GM23338 (cell line): ENCODE measurements around the gene NBAS.

Experiments used
- ZNF331 ChIP-seq: fragments of 250-450 bp; sonication (Bioruptor Pico); IDR thresholded peaks from 2 replicates; pipeline ENCODE4 v1.5.0; 2020; ENCODE audit warnings: low read depth, mild to moderate bottlenecking, moderate library complexity
- TF ChIP-seq, protein P1 (sequence below): IDR thresholded peaks from one replicate; pipeline ENCODE4 v1.6.1; 2018; ENCODE audit warnings: antibody characterized with exemption; ENCODE audit not compliant: unreplicated experiment

DNA sequence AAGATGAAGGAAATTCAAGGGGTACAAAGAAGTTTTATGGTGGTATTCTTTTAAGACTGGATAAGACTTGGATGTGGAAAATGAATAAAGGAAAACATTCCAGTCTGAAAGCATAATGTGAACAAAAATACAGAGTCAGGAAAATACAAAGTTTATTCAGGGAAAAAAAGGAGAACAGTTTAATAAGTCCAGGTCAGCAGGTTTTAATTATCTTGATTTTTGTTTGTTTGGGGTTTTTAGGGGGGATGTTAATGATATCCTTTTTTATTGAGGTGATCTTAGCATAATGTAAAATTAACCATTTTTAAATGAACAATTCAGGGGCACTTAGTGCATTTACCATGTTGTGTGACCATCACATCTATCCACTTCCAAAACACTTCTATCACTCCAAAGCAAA lies 80.6 kb downstream of the NBAS start:
- TF ChIP-seq ZNF331 (CRISPR knock-in tag): no peak
- TF ChIP-seq, protein P1, sequence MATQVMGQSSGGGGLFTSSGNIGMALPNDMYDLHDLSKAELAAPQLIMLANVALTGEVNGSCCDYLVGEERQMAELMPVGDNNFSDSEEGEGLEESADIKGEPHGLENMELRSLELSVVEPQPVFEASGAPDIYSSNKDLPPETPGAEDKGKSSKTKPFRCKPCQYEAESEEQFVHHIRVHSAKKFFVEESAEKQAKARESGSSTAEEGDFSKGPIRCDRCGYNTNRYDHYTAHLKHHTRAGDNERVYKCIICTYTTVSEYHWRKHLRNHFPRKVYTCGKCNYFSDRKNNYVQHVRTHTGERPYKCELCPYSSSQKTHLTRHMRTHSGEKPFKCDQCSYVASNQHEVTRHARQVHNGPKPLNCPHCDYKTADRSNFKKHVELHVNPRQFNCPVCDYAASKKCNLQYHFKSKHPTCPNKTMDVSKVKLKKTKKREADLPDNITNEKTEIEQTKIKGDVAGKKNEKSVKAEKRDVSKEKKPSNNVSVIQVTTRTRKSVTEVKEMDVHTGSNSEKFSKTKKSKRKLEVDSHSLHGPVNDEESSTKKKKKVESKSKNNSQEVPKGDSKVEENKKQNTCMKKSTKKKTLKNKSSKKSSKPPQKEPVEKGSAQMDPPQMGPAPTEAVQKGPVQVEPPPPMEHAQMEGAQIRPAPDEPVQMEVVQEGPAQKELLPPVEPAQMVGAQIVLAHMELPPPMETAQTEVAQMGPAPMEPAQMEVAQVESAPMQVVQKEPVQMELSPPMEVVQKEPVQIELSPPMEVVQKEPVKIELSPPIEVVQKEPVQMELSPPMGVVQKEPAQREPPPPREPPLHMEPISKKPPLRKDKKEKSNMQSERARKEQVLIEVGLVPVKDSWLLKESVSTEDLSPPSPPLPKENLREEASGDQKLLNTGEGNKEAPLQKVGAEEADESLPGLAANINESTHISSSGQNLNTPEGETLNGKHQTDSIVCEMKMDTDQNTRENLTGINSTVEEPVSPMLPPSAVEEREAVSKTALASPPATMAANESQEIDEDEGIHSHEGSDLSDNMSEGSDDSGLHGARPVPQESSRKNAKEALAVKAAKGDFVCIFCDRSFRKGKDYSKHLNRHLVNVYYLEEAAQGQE: no peak
